ENCODE results near the gene ATG2B. TPM values are rescaled to one million over a fixed set of nuclear protein-coding genes. Genes with fewer than 3 reads are reported as not detected.

The ATG2B gene
- total and polyA plus RNA-seq, 2 of the 4 experiments (the other 2 are of a cell fraction), result 6.9 to 22.0 TPM

DNA sequence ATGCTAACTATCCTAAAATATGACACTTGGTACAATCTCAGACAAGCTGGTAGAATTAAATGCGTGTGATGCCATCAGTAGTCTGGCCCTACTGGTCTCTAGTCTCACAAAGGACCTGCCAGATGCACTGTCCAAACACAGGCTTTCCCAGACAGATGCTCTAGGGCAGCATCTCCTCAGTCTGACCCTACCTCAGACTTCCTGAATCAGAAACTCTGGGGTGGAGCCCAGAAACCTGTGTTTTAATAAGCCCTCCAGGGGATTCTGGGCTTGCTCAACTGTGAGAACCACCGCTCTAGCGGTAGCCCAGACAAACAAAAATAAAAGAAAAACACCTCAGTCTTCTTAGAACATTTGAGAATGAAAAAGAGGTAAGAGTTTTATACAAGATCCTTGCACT lies 59.2 kb downstream of the ATG2B start:
- Histone ChIP-seq H3K9ac (ENCODE audit: low read depth, low read length) (no peak overlapping the region), H3K4me3 (ENCODE audit: insufficient read depth, low read depth, low read length) (no peak overlapping the region), H4K91ac (ENCODE audit: insufficient read depth, low read depth, low read length) (no peak overlapping the region), H3K14ac (replicated peaks; ENCODE audit: low read depth, low read length) (no peak overlapping the region), H3K4me2 (ENCODE audit: low read depth, low read length) (no peak overlapping the region), H3K27ac (ENCODE audit: insufficient read depth, low read length) (no peak overlapping the region), H2BK120ac (ENCODE audit: low read depth, low read length) (no peak overlapping the region), H3K27me3 (ENCODE audit: control insufficient read depth, insufficient read depth, low read length) (no peaks in the 10 kb centered on the region), H3K36me3 (ENCODE audit: control insufficient read depth, insufficient read depth, low read length) (peaks cover 22% of the 10 kb centered on the region), H2BK15ac (ENCODE audit: low read depth, low read length) (no peak overlapping the region), H3K79me1 (ENCODE audit: low read depth in 1 of 2, low read length in 2 of 2) (no peaks in the 10 kb centered on the region), H3K23ac (ENCODE audit: low read depth, low read length) (no peak overlapping the region), H3K56ac (ENCODE audit: extremely low read depth, insufficient read depth, low read length) (no peak overlapping the region), H2BK5ac (ENCODE audit: low read depth, low read length, poor library complexity, severe bottlenecking) (no peak overlapping the region), H3K18ac (ENCODE audit: low read depth, low read length) (no peak overlapping the region), H3K4me1 (ENCODE audit: control insufficient read depth, insufficient read depth, low read length) (no peaks in the 10 kb centered on the region), H2BK20ac (ENCODE audit: low read depth, low read length) (no peak overlapping the region), H4K20me1 (ENCODE audit: insufficient read depth, low read length) (no peaks in the 10 kb centered on the region), H2AK9ac (replicated peaks; ENCODE audit: low read depth, low read length, poor library complexity) (no peak overlapping the region), H3K9me1 (ENCODE audit: insufficient read depth, low read length) (no peaks in the 10 kb centered on the region; the same call in 1 of the 2 replicates), H4K8ac (ENCODE audit: low read depth in 2 of 2, low read length in 2 of 2) (no peak overlapping the region), H2AFZ (replicated peaks; ENCODE audit: low read length, poor library complexity) (no peak overlapping the region), H2AK5ac (ENCODE audit: low read depth, low read length) (no peak overlapping the region), H4K5ac (ENCODE audit: low read depth, low read length) (no peak overlapping the region), H3K4ac (ENCODE audit: low read depth, low read length) (no peak overlapping the region), H3K9me3 (ENCODE audit: control insufficient read depth, insufficient read depth, low read length) (no peaks in the 10 kb centered on the region)
- CTCF ChIA-PET, result no interaction called here
- BruUV-seq (replicated peaks), result no TSS peak
- no peak for ATAC-seq (ENCODE audit: low read depth)
- POLR2A ChIA-PET (ENCODE audit: unreplicated experiment), result no interaction called here
- TF ChIP-seq POLR2A (IDR thresholded peaks at IDR 0.05; ENCODE audit: low read depth, low read length) (no peak), CHD1 (IDR thresholded peaks at IDR 0.05; ENCODE audit: low read depth, low read length) (no peak), BHLHE40 (IDR thresholded peaks at IDR 0.05; ENCODE audit: low read depth, low read length) (no peak), CEBPB (IDR thresholded peaks at IDR 0.05; ENCODE audit: low read depth, low read length) (no peak)
- TF ChIP-seq, protein P1, sequence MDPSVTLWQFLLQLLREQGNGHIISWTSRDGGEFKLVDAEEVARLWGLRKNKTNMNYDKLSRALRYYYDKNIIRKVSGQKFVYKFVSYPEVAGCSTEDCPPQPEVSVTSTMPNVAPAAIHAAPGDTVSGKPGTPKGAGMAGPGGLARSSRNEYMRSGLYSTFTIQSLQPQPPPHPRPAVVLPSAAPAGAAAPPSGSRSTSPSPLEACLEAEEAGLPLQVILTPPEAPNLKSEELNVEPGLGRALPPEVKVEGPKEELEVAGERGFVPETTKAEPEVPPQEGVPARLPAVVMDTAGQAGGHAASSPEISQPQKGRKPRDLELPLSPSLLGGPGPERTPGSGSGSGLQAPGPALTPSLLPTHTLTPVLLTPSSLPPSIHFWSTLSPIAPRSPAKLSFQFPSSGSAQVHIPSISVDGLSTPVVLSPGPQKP (IDR thresholded peaks at IDR 0.05; ENCODE audit: borderline replicate concordance, low read depth, low read length), result no peak
- dilution Hi-C loops (cut with HindIII; ENCODE audit: low sequenced_read_pairs, unreplicated experiment) (no loop called here), intact Hi-C loops (cut with micrococcal nuclease) (no loop called here), in situ Hi-C loops (cut with MboI; ENCODE audit: low sequenced_read_pairs) (no loop called here)
- WGBS, 2 experiments (ENCODE audit: extremely low coverage in 2 of 2, insufficient read length in 1 of 2), result no CpG with 5 or more reads among the region's 3 CpGs
- no peak for DNase-seq

Measured in IMR-90 (cell line).